Right hindlimb (tissue), 1 donor: ENCODE data around the gene INPP4B.
"Not testable (repeated sequence)": the region's sequence is repeated elsewhere in the genome, so short reads cannot be mapped to it uniquely, and the experiment has no call there.

Experiments
- DNase-seq: peaks from one replicate; pipeline ENCODE4 v3.0.0-alpha.2; 2018

Gene INPP4B

DNA sequence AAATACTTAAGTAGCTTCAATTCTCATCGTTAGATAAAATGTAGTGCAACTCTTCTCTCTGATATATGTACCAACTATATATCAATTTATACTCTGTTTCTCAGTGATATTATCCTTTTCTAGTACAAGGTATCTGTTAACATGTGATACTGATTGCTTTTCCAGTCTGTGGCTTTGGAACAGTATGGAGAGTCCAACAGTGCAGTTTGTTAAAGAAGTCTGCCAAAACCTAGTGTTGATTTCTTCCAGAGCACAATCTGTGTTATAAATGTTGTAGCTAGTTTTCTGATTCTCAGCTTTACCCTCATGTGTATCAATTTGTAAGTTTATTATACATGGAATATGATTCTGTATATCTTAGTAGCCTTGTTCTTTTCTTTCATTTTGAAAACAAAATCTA is 744.7 kb downstream of the INPP4B start:
- no peak for DNase-seq

DNA sequence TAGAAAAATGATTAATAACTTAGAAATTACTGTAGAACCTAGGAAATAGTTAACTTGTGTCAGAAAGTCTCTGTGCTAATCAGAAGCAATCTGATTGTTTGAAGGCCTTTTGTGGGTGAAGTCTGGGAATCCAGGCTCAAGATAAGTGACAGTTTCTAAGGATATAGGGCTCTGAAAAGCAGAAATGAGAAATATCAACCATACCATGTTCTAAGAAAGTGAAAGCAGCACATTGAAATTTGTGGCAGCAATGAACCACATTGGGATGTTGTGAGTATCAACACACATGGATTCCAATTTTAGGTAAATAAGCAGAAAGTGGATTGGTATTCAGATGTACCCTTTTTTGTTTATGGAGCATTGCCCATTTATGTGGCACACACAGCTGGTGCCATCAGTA is 745.2 kb downstream of the INPP4B start:
- no peak for DNase-seq

DNA sequence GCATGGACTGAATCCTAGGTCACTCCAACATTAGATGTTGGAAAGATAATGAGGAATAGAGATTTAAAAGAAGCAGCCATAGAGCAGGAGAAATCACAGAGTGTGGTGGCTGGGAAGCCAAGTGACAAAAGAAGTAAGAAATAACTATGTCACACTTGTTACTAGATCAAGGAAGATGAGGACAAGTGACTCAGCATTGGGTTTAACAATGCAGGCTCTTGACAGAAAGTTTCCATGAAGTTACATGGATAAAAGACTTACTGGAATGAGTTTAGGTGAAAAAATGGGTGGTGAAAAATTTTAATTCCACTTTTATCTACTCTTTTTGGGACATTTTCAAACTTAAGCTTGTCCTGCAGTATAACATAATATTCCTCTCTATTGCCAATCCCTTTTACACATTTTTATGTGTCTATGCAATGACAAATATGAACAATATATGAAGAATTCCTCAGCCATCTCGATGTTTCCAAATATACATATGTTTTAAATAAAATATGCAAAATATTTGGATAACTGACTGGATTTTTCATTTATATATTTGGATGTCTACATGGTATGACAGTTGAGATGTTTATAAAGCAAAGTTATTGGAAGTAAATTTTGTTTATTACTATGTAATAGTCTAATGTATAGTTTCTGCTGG is 747.1 kb downstream of the INPP4B start:
- no peak for DNase-seq

DNA sequence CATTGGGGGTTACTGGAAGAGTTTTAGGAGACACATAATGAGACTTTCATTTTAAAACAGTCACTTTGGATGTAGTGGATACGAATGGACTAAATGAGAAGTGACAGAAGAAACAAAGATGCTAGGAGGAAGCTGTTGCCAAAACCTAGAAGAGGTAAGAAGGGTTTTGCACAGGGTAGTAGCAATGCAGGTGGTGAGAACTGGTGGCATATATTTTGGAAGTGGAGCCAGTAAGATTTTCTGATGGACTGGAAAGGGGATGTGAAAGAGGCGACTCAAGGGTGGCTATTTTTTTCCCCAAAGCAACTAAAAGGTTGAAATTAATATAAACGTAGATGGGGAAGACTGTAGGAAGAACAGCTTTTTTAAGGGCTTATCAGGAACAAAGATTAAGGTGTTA is 747.7 kb downstream of the INPP4B start:
- DNase-seq = no peak

DNA sequence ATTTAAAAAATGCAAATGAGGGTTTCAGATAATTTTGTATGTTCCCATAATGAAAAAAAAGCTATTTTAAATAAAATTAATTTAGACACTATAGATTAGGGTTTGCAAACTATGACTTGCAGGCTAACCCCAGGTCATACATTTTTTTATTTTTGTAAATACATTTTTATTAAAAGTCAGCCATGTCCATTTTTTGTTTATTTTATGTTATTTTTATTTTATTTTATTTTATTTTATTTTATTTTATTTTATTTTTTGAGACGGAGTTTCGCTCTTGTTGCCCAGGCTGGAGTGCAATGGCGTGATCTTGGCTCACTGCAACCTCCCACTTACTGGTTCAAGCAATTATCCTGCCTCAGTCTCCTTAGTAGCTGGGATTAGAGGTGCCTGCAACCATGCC is 749.1 kb downstream of the INPP4B start:
- DNase-seq = no peak

DNA sequence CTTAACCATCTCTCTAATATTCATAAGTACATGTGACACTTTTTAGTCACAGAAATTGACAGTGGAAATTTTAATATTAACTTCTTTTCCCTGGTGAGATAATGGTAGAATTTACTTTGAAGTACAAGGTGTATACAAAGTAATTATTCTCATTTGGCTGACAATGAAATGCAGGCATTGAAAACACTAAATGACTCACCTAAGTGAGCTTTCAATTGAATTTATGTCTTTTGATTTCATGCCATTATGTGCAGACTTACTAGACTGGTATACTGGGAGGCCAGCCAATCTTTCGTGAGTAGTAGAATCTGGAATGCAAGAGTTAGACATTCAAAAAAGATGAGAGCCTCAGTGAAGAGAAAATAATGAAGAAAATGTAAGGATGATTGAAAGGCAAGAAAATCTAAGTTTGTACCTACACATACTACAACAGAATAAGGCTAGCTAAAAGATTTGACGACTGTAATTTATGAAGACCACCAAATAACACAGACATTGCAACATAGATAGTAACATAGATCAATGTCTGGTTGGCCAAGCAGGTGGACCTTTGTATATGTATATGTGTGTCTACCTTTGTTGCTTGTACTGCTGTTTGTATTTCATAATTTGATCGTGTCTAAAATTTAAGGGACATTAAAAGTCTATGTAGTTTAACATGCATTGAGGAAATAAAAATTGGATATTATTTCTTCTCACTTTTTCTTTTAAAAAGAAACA is 750.1 kb downstream of the INPP4B start:
- DNase-seq = no peak

DNA sequence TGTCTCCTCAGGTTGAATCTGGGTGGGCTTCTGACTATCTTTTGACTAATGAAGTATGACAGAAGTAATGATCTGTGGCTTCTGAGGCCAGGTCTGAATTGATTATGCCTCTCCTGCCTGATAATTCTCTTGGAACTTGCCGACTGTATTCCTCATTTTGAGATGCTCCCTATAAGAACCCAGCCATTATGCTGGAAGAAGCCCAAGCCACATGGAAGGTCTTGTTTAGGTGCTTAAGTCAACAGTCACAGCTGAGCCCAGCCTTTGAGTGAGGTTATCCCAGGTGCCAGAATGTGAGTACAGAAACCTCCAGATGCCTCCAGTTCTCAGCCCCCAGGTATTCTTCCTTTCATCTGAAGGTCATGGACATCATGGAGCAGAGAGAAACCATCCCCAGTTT is 753.2 kb downstream of the INPP4B start:
- DNase-seq = no peak

DNA sequence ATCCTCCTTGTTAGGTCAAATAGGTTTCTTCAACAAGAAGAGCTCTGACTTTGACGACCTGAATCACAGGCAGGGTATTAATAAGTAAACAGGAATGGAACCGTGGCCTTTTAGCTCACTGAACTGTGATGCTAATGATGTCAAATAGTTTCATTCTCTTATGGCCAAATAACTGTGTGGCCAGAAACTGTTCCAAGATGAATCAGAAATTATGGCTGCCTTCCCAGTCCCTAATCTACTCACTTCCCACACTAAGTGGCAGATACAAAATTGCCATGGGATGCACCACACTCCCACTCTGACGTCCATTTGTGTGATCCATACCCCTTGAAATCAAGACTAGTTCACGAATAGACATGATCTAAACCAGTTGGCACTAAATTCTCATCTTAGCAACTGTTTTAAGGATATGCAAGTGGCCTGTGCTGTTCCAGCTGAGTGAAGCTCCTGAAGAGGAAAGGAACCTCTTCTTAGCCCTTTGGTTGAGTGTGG is 754.4 kb downstream of the INPP4B start:
- no peak for DNase-seq

DNA sequence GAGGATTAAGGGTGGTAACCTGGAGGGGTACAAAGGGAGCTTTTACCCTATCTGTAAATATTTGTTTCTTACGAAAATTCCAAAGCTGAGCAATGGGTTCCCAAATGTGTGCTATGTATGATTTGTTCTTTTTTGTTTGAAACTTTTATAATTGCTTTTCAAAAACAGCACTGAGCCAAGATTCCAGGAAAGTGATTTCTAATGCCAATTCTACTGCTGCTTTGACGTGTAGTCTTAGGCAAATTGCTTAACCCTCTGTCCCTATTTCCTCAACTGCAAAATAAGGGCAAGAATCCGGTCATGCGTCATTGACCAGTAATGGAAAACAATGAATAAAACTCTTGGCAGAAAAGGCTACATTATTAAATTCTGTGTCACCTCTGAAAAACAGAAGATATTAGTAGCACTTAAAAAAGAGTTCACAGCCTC is 755.0 kb downstream of the INPP4B start:
- no peak for DNase-seq

DNA sequence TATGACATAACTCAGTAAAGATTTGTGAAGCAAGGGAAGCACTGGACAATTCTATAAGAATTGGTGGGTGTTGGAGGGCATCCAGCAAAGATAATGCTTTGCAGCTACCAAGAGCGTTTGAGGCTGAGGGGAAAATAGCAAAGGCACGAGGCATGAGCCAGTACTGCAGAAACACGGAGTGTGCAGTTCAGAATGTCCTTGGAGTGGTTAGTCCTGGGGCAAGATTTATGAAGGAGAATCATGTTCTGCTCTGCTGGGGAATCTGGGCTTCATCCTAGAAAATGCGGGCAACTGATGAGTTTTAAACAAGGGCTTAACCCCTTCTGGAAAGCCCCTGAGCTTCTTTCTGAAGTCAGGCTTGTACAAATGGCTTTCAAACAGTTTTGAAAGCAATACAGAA is 757.2 kb downstream of the INPP4B start:
- DNase-seq = peak; percentile 30

DNA sequence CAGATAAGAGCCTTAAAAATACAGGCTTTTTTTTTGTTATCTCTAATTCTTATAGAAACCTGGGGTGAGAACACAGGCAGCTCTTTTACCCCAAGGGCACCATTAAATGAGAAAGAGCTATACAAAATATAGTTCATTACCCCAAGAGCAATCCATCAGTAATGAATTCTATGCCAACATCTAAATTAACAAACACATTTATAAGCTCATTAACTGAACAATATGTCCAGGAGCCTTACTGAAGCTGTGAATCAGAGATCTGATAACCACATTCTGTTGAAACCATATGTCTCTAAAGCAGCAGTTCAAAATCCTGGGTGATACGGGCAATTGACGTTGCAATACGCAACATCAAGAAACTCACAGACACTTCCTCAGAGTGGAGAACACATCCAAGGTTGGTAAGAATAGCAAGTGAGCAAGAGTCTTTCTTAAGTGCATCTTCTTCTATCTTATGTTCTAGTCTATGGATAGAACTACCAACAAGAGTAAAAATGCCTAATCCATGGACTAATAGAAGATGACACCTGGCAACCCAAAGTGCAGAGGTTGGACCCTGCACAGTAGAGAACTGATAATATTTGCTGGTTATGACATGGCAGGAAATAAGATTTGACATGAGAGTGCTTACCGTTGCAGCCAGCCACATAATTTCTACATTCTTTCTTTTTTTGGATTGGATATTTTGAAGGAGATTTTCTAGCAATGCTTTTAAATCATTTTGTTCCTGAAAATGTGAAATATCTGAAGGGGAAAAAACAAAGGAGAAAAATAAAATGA is 760.4 kb downstream of the INPP4B start:
- no peak for DNase-seq

DNA sequence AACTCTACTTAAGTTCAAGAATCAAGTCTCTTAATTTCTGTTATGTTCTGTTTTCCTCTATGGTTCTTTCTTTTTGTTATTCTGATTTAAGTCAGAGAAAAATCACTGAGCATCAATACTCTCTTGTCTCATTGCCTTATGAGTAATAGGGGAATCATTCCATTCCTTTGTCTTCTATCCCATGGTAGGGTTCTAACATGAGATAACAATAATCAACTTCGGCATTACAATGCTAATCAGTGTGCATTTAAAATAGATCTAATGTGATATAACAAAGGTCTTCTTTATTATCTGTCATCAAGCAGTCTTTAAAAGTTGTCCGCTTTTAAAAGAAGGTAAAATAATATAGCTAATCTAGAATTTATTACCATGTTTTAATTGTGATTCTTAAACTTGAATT is 762.8 kb downstream of the INPP4B start:
- no peak for DNase-seq

DNA sequence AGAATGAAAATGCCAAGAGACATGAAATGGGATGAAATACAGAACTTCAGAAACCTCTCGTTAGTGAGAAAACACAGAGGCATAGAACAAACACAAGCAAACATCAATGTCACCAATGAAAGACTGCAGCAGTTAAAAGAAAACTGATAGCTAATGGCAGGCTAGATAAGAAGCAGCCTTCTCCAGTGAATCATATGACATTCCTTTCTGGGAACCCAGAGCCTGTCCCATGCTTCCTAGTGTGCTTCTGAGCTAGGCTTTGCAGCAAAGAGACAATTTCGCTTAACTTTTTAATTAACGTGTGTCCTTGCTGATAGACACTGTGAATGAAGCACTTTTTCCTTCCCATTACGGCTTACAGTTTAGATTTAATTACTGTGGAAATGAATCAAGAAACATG is 765.1 kb downstream of the INPP4B start:
- no peak for DNase-seq

DNA sequence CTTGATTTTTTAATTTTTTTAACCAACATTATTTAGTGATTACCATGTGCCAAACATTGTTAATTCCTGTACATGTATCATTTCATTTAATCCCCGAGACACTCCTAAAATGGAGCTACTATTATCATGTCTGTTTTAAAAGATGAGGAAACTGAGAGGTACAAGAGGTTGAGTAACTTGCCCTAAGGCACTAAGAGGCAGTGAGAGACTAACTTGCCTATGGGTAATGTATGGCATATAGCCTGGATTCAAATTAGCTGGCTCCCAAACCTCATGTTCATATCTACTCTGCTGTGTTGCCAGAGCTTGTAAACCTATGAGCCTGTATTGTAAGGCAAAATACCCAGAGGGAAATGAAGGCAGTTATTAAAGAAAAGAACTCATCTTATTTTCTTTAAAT is 766.1 kb downstream of the INPP4B start:
- no peak for DNase-seq

DNA sequence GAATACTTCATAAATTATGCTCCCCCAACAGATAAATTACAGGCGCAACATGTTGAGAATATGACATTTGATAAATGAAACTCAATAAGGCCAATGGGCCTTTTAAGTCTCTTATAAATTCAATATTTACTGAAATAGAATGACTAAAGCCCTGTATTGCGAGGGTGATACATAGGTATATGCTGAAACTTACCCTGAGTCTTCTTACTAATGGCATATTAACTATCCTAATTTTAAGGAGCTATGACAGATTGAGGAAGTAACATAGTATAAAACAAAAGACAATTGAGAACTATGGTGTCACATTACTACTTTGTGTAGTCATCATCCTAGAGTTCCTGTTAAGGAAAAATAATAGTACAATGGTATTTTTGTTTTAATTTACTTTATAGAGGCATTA is 769.1 kb downstream of the INPP4B start:
- DNase-seq = no peak

DNA sequence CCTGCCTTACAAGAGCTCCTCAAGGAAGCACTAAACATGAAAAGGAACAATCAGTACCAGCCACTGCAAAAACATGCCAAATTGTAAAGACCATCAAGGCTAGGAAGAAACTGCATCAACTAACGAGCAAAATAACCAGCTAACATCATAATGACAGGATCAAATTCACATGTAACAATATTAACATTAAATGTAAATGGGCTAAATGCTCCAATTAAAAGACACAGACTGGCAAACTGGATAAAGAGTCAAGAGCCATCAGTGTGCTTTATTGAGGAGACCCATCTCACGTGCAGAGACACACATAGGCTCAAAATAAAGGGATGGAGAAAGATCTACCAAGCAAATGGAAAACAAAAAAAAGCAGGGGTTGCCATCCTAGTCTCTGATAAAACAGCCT is 777.8 kb downstream of the INPP4B start:
- not testable (repeated sequence) for DNase-seq

DNA sequence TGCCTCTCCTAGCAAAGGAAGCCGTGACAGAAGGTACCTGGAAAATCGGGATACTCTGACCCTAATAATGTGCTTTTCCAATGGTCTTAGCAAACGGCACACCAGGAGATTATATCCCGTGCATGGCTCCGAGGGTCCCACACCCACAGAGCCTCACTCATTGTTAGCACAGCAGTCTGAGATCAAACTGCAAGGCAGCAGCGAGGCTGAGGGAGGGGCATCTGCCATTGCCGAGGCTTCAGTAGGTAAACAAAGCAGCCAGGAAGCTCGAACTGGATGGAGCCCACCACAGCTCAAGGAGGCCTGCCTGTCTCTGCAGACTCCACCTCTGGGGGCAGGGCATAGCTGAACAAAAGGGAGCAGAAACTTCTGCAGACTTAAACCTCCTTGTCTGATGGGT is 779.5 kb downstream of the INPP4B start:
- not testable (repeated sequence) for DNase-seq

DNA sequence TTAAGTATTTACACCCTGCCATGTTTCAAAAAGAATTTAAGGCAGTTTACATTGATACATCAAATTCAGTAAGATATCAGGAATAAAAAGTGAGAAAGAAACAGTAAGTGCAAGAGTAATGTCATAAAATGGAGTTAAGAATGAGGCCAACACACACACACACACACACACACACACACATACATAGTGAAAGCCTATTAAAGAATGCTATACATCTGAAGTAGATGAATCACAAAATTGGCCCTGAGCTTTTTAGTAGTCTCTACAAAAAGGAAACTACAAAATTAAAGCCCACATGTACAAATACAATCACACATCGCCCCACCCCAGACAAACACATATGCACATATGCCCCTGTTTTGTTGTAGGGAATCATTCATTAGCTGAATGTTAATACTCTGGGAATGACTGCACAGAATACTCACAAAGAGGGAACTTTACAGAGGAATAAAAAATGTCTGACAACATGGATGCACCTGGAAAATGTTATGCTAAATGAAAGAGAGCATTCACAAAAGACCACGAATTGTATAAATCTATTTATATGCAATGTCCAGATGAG is 780.9 kb downstream of the INPP4B start:
- no peak for DNase-seq

DNA sequence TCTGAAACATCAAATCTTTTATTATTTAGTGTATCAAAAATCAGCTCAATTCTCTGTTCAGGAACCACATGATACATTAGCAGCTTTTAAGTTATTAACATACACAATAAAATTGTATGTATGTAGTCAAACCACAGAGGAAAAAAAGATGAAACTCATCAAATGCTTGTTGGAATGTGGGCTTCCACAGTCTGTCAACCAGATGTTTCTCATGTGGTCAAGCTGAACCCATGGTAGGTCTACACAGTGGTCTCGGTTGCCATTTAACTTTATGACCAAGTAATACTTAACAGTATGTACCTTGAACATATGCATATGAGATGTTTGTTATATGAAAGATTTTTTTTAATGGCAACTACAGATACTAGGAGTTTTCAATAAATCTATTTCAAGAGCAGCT is 781.9 kb downstream of the INPP4B start:
- DNase-seq = no peak

DNA sequence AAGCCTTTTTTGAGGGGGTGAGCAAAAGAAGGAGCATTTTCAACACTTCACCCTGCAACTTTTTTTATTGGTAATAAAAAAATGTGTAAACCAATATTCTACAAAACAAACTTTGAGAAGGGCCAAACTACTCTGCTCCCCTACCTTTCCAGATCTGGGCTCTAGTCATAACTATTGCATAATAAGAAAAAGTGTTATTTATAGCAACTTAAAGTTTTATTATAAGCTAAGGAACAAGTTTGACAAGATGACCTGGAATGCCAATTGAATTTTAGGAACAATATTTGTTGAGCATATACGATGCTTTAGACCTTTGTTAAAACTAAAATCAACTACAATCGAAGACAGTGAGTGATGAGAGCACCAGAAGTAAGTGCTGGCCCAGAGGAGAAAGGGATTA is 800.1 kb downstream of the INPP4B start:
- DNase-seq = no peak

DNA sequence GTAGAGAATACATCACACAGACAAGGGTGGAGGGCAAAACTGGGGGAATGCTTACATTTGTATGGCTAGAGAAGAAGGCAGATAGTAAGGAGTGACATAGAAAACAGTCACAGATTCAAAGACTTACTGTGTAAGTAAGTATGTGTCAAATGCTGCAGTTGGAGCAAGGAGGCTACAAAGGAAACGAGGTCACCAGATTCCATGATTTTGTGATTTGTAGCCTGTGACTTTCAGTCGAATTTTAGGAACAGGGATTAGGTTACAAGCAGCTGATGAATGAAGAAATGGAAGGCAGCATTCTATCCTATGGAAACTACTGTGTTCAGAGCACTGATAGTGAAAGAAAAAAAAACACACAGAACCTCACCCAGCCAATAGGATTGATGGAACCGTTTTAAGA is 801.8 kb downstream of the INPP4B start:
- DNase-seq = no peak

DNA sequence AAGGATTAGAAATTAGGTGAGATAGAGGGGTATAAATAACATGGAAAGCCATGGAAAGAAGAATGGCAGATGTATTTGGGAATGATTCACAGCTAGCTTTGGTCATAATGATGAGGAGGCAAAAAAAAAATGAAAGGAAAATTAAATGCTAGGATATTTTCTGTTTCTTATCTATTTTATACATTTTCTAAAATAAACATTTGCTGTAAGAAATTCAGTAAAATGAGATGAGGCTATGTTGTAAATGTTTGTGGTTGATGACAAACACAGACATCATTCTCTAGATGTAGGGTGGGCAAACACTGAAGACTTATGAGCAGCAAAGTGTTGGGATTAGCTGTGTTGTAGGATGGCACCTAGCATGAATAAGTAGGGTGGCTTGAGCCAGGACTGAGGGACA is 802.6 kb downstream of the INPP4B start:
- DNase-seq = no peak

DNA sequence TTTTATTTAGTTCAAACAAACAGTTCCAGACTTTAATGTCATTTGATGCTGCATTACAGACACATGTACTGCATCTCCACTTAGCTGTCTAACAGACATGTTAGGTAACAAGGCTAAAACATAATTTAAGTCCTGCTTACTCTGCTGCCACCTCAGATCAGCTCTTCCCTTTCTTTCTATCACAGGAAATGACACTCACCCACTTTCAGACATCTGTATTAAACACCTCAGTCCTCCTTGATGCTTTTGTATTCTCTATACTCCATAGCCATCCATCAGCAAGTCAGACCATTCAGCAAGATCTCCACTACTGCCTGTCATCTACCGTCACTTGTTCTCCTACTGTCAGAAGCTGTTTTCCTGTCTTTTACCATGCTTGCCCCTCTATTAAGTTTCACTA is 804.3 kb downstream of the INPP4B start:
- DNase-seq = no peak

DNA sequence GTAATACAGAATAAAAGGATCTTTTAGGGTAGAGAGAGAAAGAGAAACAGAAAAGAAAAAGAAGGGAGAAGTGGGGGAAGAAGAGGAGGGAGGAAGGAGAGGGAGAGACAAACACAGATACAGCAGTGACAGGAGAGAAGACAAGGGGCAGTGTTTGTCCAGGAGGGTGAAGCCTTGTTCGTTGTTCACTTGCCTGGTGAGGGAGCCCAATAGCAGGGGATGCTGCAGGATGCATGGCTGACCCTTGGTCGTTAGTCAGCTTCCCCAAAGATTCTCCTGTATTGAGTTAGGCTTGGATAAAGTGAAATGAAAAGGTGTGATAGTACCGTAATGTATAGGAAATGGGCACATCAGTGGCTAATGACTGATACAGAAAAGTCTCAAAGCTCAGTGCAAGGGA is 806.1 kb downstream of the INPP4B start:
- DNase-seq = no peak
